Stimulated activated CD8-positive, alpha-beta memory T cell treated with anti-CD3 and anti-CD28 coated beads, Interleukin-15, amount 100 ng/mL, for 48 hours (primary cell): ENCODE results near the gene ACTN1.

Source experiments
- DNase-seq, 2 donors: peaks; one replicate each; pipeline ENCODE4 v3.0.0-alpha.2; 2020; ENCODE audit warnings: low read depth in 2 of 2

The ACTN1 gene

GRCh38 chr14:68916358-68916941, 62.7 kb downstream of the ACTN1 start:
- DNase-seq: no peak

DNA sequence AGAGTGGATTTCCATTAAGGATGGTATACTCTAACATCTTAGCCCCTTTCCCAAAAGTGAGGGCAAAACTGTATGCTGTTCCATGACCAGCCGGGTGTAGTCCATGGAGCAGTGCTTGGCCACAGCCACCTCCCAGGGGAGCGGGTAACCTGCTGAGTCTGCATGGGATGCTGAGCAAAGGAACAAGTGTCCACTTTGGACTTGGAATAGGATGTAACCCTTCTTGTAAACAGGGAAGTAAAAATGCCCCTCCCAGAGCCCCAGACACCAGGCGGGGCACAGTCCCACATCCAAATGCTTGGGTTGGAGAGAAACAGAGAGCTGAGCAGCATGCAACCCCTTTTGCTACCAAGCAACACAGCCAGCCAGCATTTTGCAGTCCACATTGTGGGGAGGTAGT, 65.6 kb downstream of the ACTN1 start:
- no peak for DNase-seq

DNA sequence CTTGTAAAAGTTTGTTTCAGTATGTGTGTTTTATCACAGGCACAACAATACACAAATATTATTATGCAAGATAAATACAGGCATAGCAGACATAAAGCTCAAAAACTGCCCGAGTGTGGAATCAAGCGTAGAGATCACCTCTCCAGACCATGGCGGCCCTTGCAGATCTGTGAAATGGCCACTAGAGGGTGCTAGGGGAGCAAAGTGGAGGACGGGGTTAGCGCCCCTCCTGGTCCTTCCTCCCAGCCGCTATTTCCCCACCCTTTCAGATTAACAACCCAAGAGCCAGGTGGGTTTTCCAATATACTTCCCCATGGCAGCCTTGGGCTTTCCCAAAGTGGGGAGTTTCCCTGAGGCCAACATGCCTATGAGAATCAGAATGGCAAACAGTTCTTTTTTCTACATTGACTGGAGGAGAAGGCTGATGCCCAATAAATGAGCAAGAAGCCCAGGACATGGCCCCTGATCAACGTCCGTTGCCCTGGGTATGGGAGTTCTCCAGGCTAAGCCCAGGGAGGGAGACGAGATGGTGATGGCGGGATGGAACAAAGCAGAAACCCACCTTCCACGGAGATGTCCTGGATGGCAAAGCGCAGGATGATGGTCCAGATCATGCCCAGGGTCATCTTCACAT, 67.4 kb downstream of the ACTN1 start:
- peak; percentile 47 to 58 for DNase-seq

DNA sequence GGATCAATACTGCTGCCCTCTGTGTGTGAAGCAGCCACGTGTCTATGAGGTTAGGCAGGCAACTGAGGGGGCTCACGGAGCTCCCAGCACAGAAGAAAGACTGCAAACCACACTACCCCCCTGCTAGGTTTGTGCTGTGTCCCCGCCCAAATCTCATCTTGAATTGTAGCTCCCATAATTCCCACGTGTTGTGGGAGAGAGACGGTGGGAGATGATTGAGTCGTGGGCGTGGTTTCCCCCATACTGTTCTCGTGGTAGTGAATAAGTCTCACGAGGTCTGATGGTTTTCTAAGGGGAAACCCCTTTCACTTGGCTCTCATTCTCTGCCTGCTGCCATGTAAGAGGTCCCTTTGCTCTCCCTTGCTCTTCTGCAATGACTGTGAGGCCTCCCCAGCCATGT, 68.6 kb downstream of the ACTN1 start:
- peak in 1 of 2 donors; percentile 37 for DNase-seq

DNA sequence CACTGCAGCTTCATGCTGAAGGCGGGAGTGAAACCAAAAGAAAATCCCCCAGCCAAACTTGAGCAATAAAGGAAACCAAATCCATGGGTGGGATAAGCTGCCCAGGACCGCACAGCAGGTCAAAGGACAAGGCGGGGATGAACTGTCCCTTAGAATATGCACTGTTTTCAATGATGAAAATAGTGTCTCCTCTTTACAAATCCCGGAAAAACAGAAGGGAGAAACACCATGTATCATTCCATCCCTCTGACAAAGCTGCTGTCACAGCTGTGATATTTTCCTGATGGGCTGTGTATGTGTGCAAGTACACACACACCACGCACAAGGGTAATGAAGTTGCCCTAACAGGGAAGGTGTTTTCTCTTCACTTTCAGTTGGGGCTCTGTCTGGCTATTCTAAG, 70.3 kb downstream of the ACTN1 start:
- DNase-seq: no peak

GRCh38 chr14:68908201-68908600, 70.9 kb downstream of the ACTN1 start:
- DNase-seq: no peak

- DNase-seq: no peak
Observed at GRCh38 chr14:68906439-68906838, 72.7 kb downstream of the ACTN1 start.

- DNase-seq: no peak
Observed at GRCh38 chr14:68905107-68905895, 73.8 kb downstream of the ACTN1 start.

- DNase-seq: no peak
Observed at GRCh38 chr14:68902357-68902756, 76.7 kb downstream of the ACTN1 start.

DNA sequence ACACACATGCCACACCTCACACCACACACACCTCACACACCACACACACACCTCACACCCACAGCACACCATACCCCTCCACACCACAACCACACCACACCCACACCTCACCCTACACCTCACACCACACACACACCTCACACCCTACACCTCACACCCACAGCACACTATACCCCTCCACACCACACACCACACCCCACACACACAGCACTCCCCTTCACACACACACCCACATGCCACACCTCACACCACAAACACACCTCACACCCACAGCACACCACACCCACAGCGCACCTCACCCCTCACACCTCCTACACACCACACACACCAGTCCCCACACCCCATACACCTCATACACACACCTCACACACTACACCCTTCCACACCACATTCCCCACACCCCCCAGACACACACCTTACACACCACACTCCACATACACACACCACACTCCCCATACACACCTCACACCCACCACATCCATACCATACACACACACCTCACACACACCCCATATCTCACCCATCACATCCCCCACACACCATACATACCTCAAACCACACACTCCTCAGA, 80.0 kb downstream of the ACTN1 start:
- no peak for DNase-seq

- no peak for DNase-seq
Observed at GRCh38 chr14:68898248-68899032, 80.7 kb downstream of the ACTN1 start.

- no peak for DNase-seq
Observed at GRCh38 chr14:68897559-68898155, 81.4 kb downstream of the ACTN1 start.

GRCh38 chr14:68896132-68896531, 83.0 kb downstream of the ACTN1 start:
- DNase-seq: no peak

- no peak for DNase-seq
Observed at GRCh38 chr14:68894802-68895703, 84.0 kb downstream of the ACTN1 start.

- DNase-seq: no peak
Observed at GRCh38 chr14:68894123-68894522, 85.0 kb downstream of the ACTN1 start.

- no peak for DNase-seq
Observed at GRCh38 chr14:68893566-68893965, 85.5 kb downstream of the ACTN1 start.

GRCh38 chr14:68892961-68893360, 86.1 kb downstream of the ACTN1 start:
- DNase-seq: no peak

DNA sequence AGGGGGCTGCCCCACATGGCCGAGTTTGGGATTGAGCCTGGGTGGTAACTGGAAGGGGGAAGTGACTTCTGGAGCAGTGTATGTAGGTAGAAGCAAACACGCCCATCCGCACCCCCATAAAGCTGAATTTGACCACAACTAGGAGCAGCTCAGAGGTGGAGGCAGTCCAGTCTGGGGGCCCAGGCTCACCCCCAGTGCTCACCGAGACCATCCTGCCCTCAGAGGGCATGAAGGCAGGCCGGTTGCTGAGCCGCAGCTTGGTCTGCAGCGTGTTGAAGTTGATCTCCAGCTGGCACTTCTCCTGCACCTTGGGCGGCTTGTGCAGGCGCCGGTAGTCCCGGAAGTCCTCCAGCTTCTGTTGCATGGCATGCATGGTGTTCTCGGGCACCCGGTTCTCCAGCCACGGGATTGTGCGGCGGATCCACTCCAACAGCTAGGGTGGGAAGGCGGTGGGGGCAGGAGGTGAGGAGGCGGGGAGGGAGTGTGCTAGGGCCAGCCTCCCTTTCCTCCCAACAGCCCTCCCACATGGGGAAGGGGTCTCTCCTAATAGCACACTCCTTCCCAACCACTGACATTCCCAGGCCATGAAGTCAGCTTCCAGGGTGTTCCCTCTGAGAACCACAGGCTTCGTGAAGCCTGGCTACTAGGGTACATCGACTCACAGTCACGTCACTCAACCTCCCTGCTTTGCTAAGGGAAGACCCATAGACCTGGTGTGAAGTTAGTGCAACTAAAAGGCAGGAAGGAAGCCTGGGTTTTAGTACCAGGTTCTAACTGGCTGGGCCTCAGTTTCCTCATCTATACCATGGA, 87.0 kb downstream of the ACTN1 start:
- no peak for DNase-seq

- no peak for DNase-seq
Observed at GRCh38 chr14:68890173-68890931, 88.8 kb downstream of the ACTN1 start.
